ENCODE results near the gene TRIM37.

TRIM37 gene

GRCh38 chr17:59145571-59146096 is 39.0 kb upstream of the TRIM37 start (continued):
- TF ChIP-seq PRDM6 (tag by site-specific recombination; IDR thresholded peaks at IDR 0.05) = no peak

DNA sequence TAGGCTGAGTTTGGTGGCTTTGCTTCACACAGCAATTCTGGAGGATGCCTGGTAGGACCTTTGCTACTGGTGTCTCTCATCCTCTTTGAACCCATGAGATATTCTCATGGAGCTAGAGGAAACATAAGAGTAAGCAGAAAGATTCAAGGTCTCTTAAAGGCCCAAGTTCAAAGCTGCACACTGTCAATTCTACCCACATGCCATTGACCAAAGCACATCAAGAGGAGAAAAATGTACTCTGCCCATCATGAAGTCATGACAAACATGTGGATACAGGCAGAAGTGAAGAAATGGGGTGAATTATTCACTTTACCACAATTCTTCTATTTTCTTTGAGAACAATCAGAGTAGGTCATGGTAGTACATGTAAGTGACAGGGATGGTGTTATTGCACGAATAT is 35.2 kb upstream of the TRIM37 start:
- CTCF ChIA-PET = interaction anchor here (0.6 kb wide), 2 partner anchors 23 to 444 kb away, joined by 3 to 4 read pairs; no protein-coding TSS in a partner anchor
- TF ChIP-seq, protein P1, sequence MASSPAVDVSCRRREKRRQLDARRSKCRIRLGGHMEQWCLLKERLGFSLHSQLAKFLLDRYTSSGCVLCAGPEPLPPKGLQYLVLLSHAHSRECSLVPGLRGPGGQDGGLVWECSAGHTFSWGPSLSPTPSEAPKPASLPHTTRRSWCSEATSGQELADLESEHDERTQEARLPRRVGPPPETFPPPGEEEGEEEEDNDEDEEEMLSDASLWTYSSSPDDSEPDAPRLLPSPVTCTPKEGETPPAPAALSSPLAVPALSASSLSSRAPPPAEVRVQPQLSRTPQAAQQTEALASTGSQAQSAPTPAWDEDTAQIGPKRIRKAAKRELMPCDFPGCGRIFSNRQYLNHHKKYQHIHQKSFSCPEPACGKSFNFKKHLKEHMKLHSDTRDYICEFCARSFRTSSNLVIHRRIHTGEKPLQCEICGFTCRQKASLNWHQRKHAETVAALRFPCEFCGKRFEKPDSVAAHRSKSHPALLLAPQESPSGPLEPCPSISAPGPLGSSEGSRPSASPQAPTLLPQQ (tag by site-specific recombination; IDR thresholded peaks at IDR 0.05) = no peak
- no peak for TF ChIP-seq PRDM6 (tag by site-specific recombination; IDR thresholded peaks at IDR 0.05)
- TF ChIP-seq ZNF501 (tag by site-specific recombination; IDR thresholded peaks at IDR 0.05) = no peak
- TF ChIP-seq ZBTB20 (tag by site-specific recombination; IDR thresholded peaks at IDR 0.05) = no peak
- TF ChIP-seq ZNF548 (tag by site-specific recombination; IDR thresholded peaks at IDR 0.05) = no peak
- no peak for TF ChIP-seq ZNF18 (tag by site-specific recombination; IDR thresholded peaks at IDR 0.05)
- TF ChIP-seq ZNF830 (tag by site-specific recombination; IDR thresholded peaks at IDR 0.05; ENCODE audit: low read depth) = no peak
- no peak for TF ChIP-seq ZNF473 (tag by site-specific recombination; IDR thresholded peaks at IDR 0.05)
- peaks cover 13 to 14% of the 10 kb centered on the region in 2 experiments; a peak in 2 of 3 replicates for H3K36me3 ChIP-seq (ENCODE audit: control insufficient read depth in 2 of 2, insufficient read depth in 1 of 2, low read length in 2 of 2)
- H3K4me1 ChIP-seq (ENCODE audit: control insufficient read depth, insufficient read depth, low read length) = no peaks in the 10 kb centered on the region
- H3K4me3 ChIP-seq (ENCODE audit: low read depth, low read length) = no peak overlapping the region
- H3K27ac ChIP-seq (ENCODE audit: extremely low read depth, low read depth, low read length) = no peak overlapping the region
- H3K9me3 ChIP-seq (ENCODE audit: control insufficient read depth, insufficient read depth, low read depth, low read length) = no peaks in the 10 kb centered on the region
- POLR2A ChIA-PET = interaction anchor here (0.6 kb wide), 1 partner anchor 36 kb away, joined by 3 read pairs; no protein-coding TSS in a partner anchor

DNA sequence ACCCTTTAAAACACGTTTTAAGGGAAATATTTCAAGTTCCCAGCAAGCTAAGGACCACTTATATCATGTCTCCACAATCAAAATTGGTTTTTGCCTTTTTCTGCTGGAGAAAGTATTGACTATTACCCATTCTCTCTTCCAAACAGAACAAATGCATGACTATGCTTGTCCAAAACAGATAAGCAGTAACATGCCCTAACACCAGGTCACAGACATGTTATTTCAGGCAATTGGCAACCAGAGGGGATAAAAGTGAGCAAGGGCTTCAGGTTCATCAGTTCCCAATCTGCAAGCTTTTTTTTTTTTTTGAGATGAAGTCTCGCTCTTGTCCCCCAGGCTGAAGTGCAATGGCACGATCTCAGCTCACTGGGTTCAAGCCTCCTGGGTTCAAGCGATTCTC is 33.3 kb upstream of the TRIM37 start:
- CTCF ChIA-PET = no interaction called here
- no peaks in the 10 kb centered on the region for H3K4me1 ChIP-seq (ENCODE audit: control insufficient read depth, insufficient read depth, low read length)
- no peak overlapping the region for H3K27ac ChIP-seq (ENCODE audit: extremely low read depth, low read depth, low read length)
- H3K36me3 ChIP-seq (ENCODE audit: control insufficient read depth in 2 of 2, insufficient read depth in 1 of 2, low read length in 2 of 2) = peaks cover 14 to 18% of the 10 kb centered on the region in 2 experiments; a peak in 2 of 3 replicates
- H3K9me3 ChIP-seq (ENCODE audit: control insufficient read depth, insufficient read depth, low read depth, low read length) = no peaks in the 10 kb centered on the region
- no peak overlapping the region for H3K4me3 ChIP-seq (ENCODE audit: low read depth, low read length)
- POLR2A ChIA-PET = interaction anchor here (0.6 to 0.8 kb wide), 3 partner anchors 12 to 895 kb away, joined by 3 to 5 read pairs (median 4); no protein-coding TSS in a partner anchor
- TF ChIP-seq ZNF521 (tag by site-specific recombination; IDR thresholded peaks at IDR 0.05) (no peak), ZNF548 (tag by site-specific recombination; IDR thresholded peaks at IDR 0.05) (no peak), ZNF366 (tag by site-specific recombination; conservative IDR thresholded peaks at IDR 0.05) (no peak), ZNF350 (tag by site-specific recombination; IDR thresholded peaks at IDR 0.05) (no peak), GLI4 (tag by site-specific recombination; IDR thresholded peaks at IDR 0.05) (no peak), ZNF561 (tag by site-specific recombination; IDR thresholded peaks at IDR 0.05; ENCODE audit: borderline replicate concordance) (no peak), ZNF211 (tag by site-specific recombination; IDR thresholded peaks at IDR 0.05; ENCODE audit: low read depth) (no peak), REPIN1 (tag by site-specific recombination; IDR thresholded peaks at IDR 0.05; ENCODE audit: low read depth) (no peak), RBAK (tag by site-specific recombination; IDR thresholded peaks at IDR 0.05) (no peak), ZNF529 (tag by site-specific recombination; IDR thresholded peaks at IDR 0.05; ENCODE audit: insufficient replicate concordance) (no peak), SCRT2 (tag by site-specific recombination; IDR thresholded peaks at IDR 0.05) (no peak), ZNF324 (tag by site-specific recombination; IDR thresholded peaks at IDR 0.05) (no peak), YY2 (tag by site-specific recombination; IDR thresholded peaks at IDR 0.05) (no peak), ZNF514 (tag by site-specific recombination; IDR thresholded peaks at IDR 0.05) (no peak), ZNF175 (tag by site-specific recombination; IDR thresholded peaks at IDR 0.05) (no peak), ZNF596 (tag by site-specific recombination; IDR thresholded peaks at IDR 0.05) (no peak)
- TF ChIP-seq, protein P2, sequence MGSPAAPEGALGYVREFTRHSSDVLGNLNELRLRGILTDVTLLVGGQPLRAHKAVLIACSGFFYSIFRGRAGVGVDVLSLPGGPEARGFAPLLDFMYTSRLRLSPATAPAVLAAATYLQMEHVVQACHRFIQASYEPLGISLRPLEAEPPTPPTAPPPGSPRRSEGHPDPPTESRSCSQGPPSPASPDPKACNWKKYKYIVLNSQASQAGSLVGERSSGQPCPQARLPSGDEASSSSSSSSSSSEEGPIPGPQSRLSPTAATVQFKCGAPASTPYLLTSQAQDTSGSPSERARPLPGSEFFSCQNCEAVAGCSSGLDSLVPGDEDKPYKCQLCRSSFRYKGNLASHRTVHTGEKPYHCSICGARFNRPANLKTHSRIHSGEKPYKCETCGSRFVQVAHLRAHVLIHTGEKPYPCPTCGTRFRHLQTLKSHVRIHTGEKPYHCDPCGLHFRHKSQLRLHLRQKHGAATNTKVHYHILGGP (tag by site-specific recombination; IDR thresholded peaks at IDR 0.05) = no peak
